GM12878 (cell line): ENCODE data around the gene FRMD5. TPM values are rescaled to one million over a fixed set of nuclear protein-coding genes. Genes with fewer than 3 reads are reported as not detected.

Source experiments
- ATAC-seq: fragments of 200-7000 bp; cut with Tn5 transposase; 3 replicates; pipeline ENCODE4 v1.9.1; 2020; ENCODE audit warnings: mild to moderate bottlenecking, moderate library complexity
- BruUV-seq: library from RNA; stranded (reverse); fragments of 400-500 nt; replicated peaks from 2 replicates; lab custom pipeline; 2021; lab: Mats Ljungman, UMichigan
- CTCF ChIA-PET: fragments of 300-600 bp; sonication (Branson Sonifier 250); formaldehyde crosslinking; extraction: SDS; loops from one replicate; lab custom pipeline; 2021; ENCODE audit warnings: inconsistent platforms; lab: Yijun Ruan, JAX
- POLR2A ChIA-PET: fragments of 350-600 bp; formaldehyde crosslinking; extraction: SDS; loops from one replicate; lab custom pipeline; 2021; ENCODE audit warnings: inconsistent platforms; lab: Charles Lee
- RAD21 ChIA-PET: fragments of 300-600 bp; sonication (Branson Sonifier 250); formaldehyde crosslinking; loops from one replicate; lab custom pipeline; 2023; ENCODE audit warnings: antibody characterized with exemption; ENCODE audit not compliant: unreplicated experiment; lab: Charles Lee
- SMC1A ChIA-PET: fragments of 300-600 bp; sonication (Branson Sonifier 250); formaldehyde crosslinking; loops from one replicate; lab custom pipeline; 2023; ENCODE audit not compliant: unreplicated experiment, uncharacterized antibody; lab: Charles Lee
- DNase-seq: peaks from one replicate; pipeline ENCODE4 v3.0.0-alpha.2; 2011; ENCODE audit warnings: low read depth, low spot score
- FAIRE-seq: peaks from 3 replicates; lab custom pipeline; 2011; peaks lifted over from hg19 to GRCh38; lab: Jason Lieb, UNC
- H2AFZ ChIP-seq: 2 replicates; pipeline ENCODE4 v1.6.0; 2011; ENCODE audit warnings: low read depth, low read length, control low read depth; ENCODE audit not compliant: control insufficient read depth
- H3K27ac ChIP-seq: 2 replicates; pipeline ENCODE4 v1.5.1; 2011; ENCODE audit warnings: control low read depth; ENCODE audit not compliant: control insufficient read depth, insufficient read depth
- H3K27me3 ChIP-seq, 2 experiments: replicated peaks in 1 of 2; 2 replicates each; pipeline versions ENCODE4 v1.6.0 to v1.6.1; 2011; ENCODE audit warnings: low read length in 1 of 2; ENCODE audit not compliant: control insufficient read depth in 2 of 2, insufficient read depth in 2 of 2
- H3K36me3 ChIP-seq, 2 experiments: 2 replicates each; pipeline ENCODE4 v1.5.1; 2011; ENCODE audit warnings: low read length in 1 of 2; ENCODE audit not compliant: control insufficient read depth in 2 of 2, insufficient read depth in 2 of 2
- H3K4me1 ChIP-seq: 2 replicates; pipeline ENCODE4 v1.6.1; 2011; ENCODE audit warnings: mild to moderate bottlenecking, low read length, moderate library complexity, mixed read lengths; ENCODE audit not compliant: control insufficient read depth, insufficient read depth
- H3K4me2 ChIP-seq: 2 replicates; pipeline ENCODE4 v1.6.0; 2011; ENCODE audit warnings: control low read depth; ENCODE audit not compliant: control insufficient read depth, insufficient read depth
- H3K4me3 ChIP-seq: fragments of 200-600 bp; sonication (generic); 2 replicates; pipeline ENCODE4 v1.5.1; 2016
- H3K79me2 ChIP-seq: 2 replicates; pipeline ENCODE4 v1.6.0; 2011; ENCODE audit warnings: low read length; ENCODE audit not compliant: control insufficient read depth, insufficient read depth
- H3K9ac ChIP-seq: 2 replicates; pipeline ENCODE4 v1.8.0; 2011; ENCODE audit warnings: low read length, control low read depth, mixed read lengths; ENCODE audit not compliant: control insufficient read depth, insufficient read depth
- H3K9me3 ChIP-seq: replicated peaks from 3 replicates; pipeline ENCODE4 v1.5.1; 2011; ENCODE audit warnings: mild to moderate bottlenecking, low read length; ENCODE audit not compliant: control insufficient read depth, insufficient read depth
- H4K20me1 ChIP-seq: 2 replicates; pipeline ENCODE4 v1.6.0; 2011; ENCODE audit not compliant: control insufficient read depth, insufficient read depth
- BACH1 ChIP-seq: fragments of 450-650 bp; IDR thresholded peaks from 2 replicates; pipeline ENCODE4 v1.6.1; 2017; ENCODE audit warnings: mild to moderate bottlenecking, borderline replicate concordance
- BMI1 ChIP-seq: fragments of 450-650 bp; IDR thresholded peaks from 2 replicates; pipeline ENCODE4 v1.6.1; 2016; ENCODE audit warnings: mild to moderate bottlenecking, moderate library complexity, borderline replicate concordance
- CBFB ChIP-seq: IDR thresholded peaks from 2 replicates; pipeline ENCODE4 v1.6.1; 2016; ENCODE audit warnings: antibody characterized with exemption, low read depth
- E2F4 ChIP-seq: IDR thresholded peaks from 2 replicates; pipeline ENCODE4 v1.6.1; 2012; ENCODE audit warnings: low read depth, low read length, improper control_type of control experiment
- ETV6 ChIP-seq, 2 experiments: fragments of 450-650 bp in 1 of 2; IDR thresholded peaks in 1 of 2; conservative IDR thresholded peaks in 1 of 2; 2 replicates each; pipeline ENCODE4 v1.6.1; 2014; ENCODE audit warnings: antibody characterized with exemption in 1 of 2, borderline replicate concordance in 1 of 2, low read depth in 1 of 2, mild to moderate bottlenecking in 1 of 2, moderate library complexity in 1 of 2
- MLLT1 ChIP-seq: fragments of 450-650 bp; IDR thresholded peaks from 2 replicates; pipeline ENCODE4 v1.6.1; 2016; ENCODE audit warnings: mild to moderate bottlenecking
- MTA3 ChIP-seq: IDR thresholded peaks from 2 replicates; pipeline ENCODE4 v1.6.1; 2012; ENCODE audit warnings: low read length, inconsistent platforms, borderline replicate concordance
- RELA ChIP-seq: fragments of 450-650 bp; IDR thresholded peaks from 2 replicates; pipeline ENCODE4 v1.8.0; 2014; ENCODE audit warnings: borderline replicate concordance; ENCODE audit not compliant: partially characterized antibody
- REST ChIP-seq: IDR thresholded peaks from 2 replicates; pipeline ENCODE4 v1.6.1; 2012; ENCODE audit warnings: mild to moderate bottlenecking, low read depth, low read length
- SP1 ChIP-seq: IDR thresholded peaks from one replicate; pipeline ENCODE4 v1.6.1; 2011; ENCODE audit warnings: low read depth, low read length
- WGBS: methylation state at CpG from one replicate; pipeline ENCODE4 v1.1.6; 2016; ENCODE audit warnings: low lambda C conversion rate; ENCODE audit not compliant: insufficient replicate concordance, insufficient coverage; ENCODE audit errors: missing lambda C conversion rate; 5-methylcytosine and 5-hydroxymethylcytosine counted together
- in situ Hi-C: fragments of 300-500 bp; cut with MboI; formaldehyde crosslinking; loops from 9 replicates; pipeline ENCODE4 v1.14.3; 2018; ENCODE audit warnings: mixed read lengths
- intact Hi-C: fragments of 100-400 bp; cut with micrococcal nuclease; formaldehyde crosslinking; loops from one replicate; pipeline ENCODE4 v1.14.2; 2022; ENCODE audit not compliant: unreplicated experiment
- polyA plus RNA-seq, 11 experiments: library from polyadenylated mRNA; depleted of rRNA in 4 of 11; unstranded in 6 of 11; stranded (reverse) in 5 of 11; fragments of >200 nt; fragmentation: Nextera tagmentation in 4 of 11; fragmentation: Illumina TruSeq in 1 of 11; extraction: Ambion mirVana in 4 of 11; extraction: Trizol in 1 of 11; gene quantifications; 1 replicate in 1 of 11; 2 replicates in 10 of 11; pipeline versions ENCODE4 v1.2.1 to v1.2.3, GENCODE V29; 2011 to 2016; ENCODE audit warnings: inconsistent platforms in 2 of 11, missing spikeins in 2 of 11, low read depth in 1 of 11
- total RNA-seq, 4 experiments: library from RNA; depleted of rRNA in 3 of 4; stranded (reverse); fragments of >200 nt in 3 of 4; fragmentation: Illumina TruSeq in 1 of 4; extraction: Trizol in 1 of 4; gene quantifications; 2 replicates each; pipeline versions ENCODE4 v1.2.1 to v1.2.3, GENCODE V29; 2013 to 2021
- TF ChIP-seq, protein P1 (sequence below): fragments of 450-650 bp; IDR thresholded peaks from 2 replicates; pipeline ENCODE4 v1.6.1; 2017; ENCODE audit warnings: antibody characterized with exemption, mild to moderate bottlenecking, moderate library complexity

The FRMD5 gene
- total and polyA plus RNA-seq, 10 of the 15 experiments (the other 5 are each of a cell fraction or from before 2014, with no cell fraction given) = 0.26 to 6.4 (median 0.68) TPM; not detected in 1

- TF ChIP-seq SP1 = no peak
Measured at GRCh38 chr15:44094781-44095180, 100.3 kb downstream of the FRMD5 start (continued).

- FAIRE-seq (no peak), ATAC-seq (no peak), DNase-seq (no peak)
- in situ Hi-C loops = no loop called here
- no peak for TF ChIP-seq ETV6 (conservative IDR thresholded peaks at IDR 0.05 in 1 of 2, IDR thresholded peaks at IDR 0.05 in 1 of 2; ENCODE audit: borderline replicate concordance in 1 of 2, low read depth in 1 of 2)
- TF ChIP-seq CBFB = no peak
- TF ChIP-seq, protein P1, sequence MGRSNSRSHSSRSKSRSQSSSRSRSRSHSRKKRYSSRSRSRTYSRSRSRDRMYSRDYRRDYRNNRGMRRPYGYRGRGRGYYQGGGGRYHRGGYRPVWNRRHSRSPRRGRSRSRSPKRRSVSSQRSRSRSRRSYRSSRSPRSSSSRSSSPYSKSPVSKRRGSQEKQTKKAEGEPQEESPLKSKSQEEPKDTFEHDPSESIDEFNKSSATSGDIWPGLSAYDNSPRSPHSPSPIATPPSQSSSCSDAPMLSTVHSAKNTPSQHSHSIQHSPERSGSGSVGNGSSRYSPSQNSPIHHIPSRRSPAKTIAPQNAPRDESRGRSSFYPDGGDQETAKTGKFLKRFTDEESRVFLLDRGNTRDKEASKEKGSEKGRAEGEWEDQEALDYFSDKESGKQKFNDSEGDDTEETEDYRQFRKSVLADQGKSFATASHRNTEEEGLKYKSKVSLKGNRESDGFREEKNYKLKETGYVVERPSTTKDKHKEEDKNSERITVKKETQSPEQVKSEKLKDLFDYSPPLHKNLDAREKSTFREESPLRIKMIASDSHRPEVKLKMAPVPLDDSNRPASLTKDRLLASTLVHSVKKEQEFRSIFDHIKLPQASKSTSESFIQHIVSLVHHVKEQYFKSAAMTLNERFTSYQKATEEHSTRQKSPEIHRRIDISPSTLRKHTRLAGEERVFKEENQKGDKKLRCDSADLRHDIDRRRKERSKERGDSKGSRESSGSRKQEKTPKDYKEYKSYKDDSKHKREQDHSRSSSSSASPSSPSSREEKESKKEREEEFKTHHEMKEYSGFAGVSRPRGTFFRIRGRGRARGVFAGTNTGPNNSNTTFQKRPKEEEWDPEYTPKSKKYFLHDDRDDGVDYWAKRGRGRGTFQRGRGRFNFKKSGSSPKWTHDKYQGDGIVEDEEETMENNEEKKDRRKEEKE = no peak
- no peak for TF ChIP-seq MTA3
- no peak for TF ChIP-seq BACH1
- TF ChIP-seq MLLT1 = no peak
- no peak for TF ChIP-seq RELA
- TF ChIP-seq REST = no peak
- TF ChIP-seq E2F4 = no peak
- TF ChIP-seq BMI1 = no peak
- intact Hi-C loops = no loop called here
- RAD21 ChIA-PET = no interaction called here
- no peak overlapping the region for H2AFZ ChIP-seq
- H3K36me3 ChIP-seq = no peaks in the 10 kb centered on the region
- H3K27me3 ChIP-seq = no peaks in the 10 kb centered on the region
- no peak overlapping the region for H3K4me3 ChIP-seq
- POLR2A ChIA-PET = no interaction called here
- CTCF ChIA-PET = interaction anchor here (0.9 kb wide), 1 partner anchor 23 kb away, joined by 3 read pairs; no protein-coding TSS in a partner anchor
- no TSS peak for BruUV-seq
- H3K79me2 ChIP-seq = no peaks in the 10 kb centered on the region
- no peak overlapping the region for H3K27ac ChIP-seq
- H3K9me3 ChIP-seq = no peaks in the 10 kb centered on the region
- H4K20me1 ChIP-seq = no peaks in the 10 kb centered on the region
- WGBS = 96% methylated on average over 3 of the region's 3 CpGs
- no peaks in the 10 kb centered on the region for H3K4me1 ChIP-seq
- H3K4me2 ChIP-seq = no peak overlapping the region
- SMC1A ChIA-PET = interaction anchor here (0.8 kb wide), 1 partner anchor 10 kb away, joined by 3 read pairs; no protein-coding TSS in a partner anchor
- H3K9ac ChIP-seq = no peak overlapping the region
Measured at GRCh38 chr15:44093836-44094235, 101.2 kb downstream of the FRMD5 start.
